ENCODE measurements around the gene INHA. TPM values are rescaled to one million over a fixed set of nuclear protein-coding genes. Genes with fewer than 3 reads are reported as not detected.

The INHA gene
- total RNA-seq, 2 experiments from 2014 or later = not detected

GRCh38 chr2:219561179-219562048 is 10.7 kb upstream of the INHA start:
- intact Hi-C loops (cut with micrococcal nuclease) = no loop called here
- TF ChIP-seq CTCF (IDR thresholded peaks at IDR 0.05) = no peak
- Mint-ChIP-seq H3K4me3 (no peak overlapping the region), H3K27ac (no peak overlapping the region), H3K9me3 (no peaks in the 10 kb centered on the region), H3K36me3 (ENCODE audit: low read depth) (no peaks in the 10 kb centered on the region), H3K27me3 (peaks cover 8% of the 10 kb centered on the region), H3K4me1 (ENCODE audit: low read depth) (no peaks in the 10 kb centered on the region)
- ATAC-seq = no peak
- ChIA-PET CTCF (interaction anchor here (0.7 to 2.7 kb wide), 24 partner anchors 8 to 173 kb away, joined by 3 to 26 read pairs (median 6); partner anchors contain the start of genes CHPF, DNPEP, INHA and OBSL1), POLR2A (no interaction called here)
- DNase-seq = no peak

- DNase-seq = no peak
- intact Hi-C loops (cut with micrococcal nuclease) = no loop called here
- H3K27me3 Mint-ChIP-seq = peaks cover 8% of the 10 kb centered on the region
Observed at GRCh38 chr2:219562049-219563020, 9.8 kb upstream of the INHA start.

DNA sequence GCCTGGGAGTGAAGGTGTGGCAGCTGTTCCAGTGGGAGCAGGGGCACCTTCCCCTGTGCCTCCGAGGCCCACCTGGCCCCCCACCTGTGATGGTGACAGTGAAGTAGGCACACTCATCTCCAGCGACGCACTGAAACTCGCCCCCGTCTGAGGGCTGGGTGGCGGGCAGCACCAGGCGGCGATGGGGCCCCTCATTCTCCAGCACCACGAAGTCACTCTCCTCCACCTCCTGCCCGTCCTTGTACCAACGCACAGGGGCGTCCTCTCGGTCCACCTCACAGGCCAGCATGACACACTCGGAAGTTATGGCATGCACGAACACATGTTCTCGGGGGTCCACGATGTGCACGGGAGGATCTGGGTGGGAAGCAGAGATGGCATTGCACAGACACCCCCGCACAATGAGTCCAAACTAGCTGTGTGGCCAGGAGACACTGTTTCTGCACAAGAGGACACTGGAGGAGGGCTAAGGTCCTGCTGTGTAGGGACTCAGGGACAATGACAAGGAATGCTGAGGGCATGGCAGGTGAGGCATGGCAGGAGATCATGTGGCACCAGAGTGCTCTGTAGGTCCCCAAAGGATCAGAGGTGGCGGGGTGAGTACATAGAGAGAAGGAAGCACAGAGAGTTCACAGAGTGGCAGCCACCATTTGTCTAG is 8.7 kb upstream of the INHA start:
- no peak for TF ChIP-seq CTCF (IDR thresholded peaks at IDR 0.05)
- intact Hi-C loops (cut with micrococcal nuclease) = no loop called here
- Mint-ChIP-seq H3K27ac (no peak overlapping the region), H3K4me3 (no peak overlapping the region), H3K27me3 (peaks cover 12% of the 10 kb centered on the region), H3K9me3 (no peaks in the 10 kb centered on the region), H3K36me3 (ENCODE audit: low read depth) (no peaks in the 10 kb centered on the region), H3K4me1 (ENCODE audit: low read depth) (no peaks in the 10 kb centered on the region)
- ATAC-seq = no peak
- CTCF ChIA-PET = interaction anchor here (1.0 to 2.0 kb wide), 2 partner anchors 21 to 79 kb away, joined by 3 to 4 read pairs; no protein-coding TSS in a partner anchor
- no peak for DNase-seq
- POLR2A ChIA-PET = no interaction called here

More at GRCh38 chr2:219562049-219563020, 9.8 kb upstream of the INHA start:
- no peaks in the 10 kb centered on the region for H3K36me3 Mint-ChIP-seq (ENCODE audit: low read depth)
- no peak for ATAC-seq
- ChIA-PET POLR2A (no interaction called here), CTCF (interaction anchor here (0.8 to 1.6 kb wide), 4 partner anchors 13 to 80 kb away, joined by 3 to 6 read pairs (median 4); no protein-coding TSS in a partner anchor)
- H3K27ac Mint-ChIP-seq = no peak overlapping the region
- TF ChIP-seq CTCF (IDR thresholded peaks at IDR 0.05) = no peak
- no peaks in the 10 kb centered on the region for H3K4me1 Mint-ChIP-seq (ENCODE audit: low read depth)
- no peak overlapping the region for H3K4me3 Mint-ChIP-seq
- H3K9me3 Mint-ChIP-seq = no peaks in the 10 kb centered on the region

GRCh38 chr2:219565130-219566080 is 6.7 kb upstream of the INHA start:
- Mint-ChIP-seq H3K4me3 (no peak overlapping the region), H3K9me3 (no peaks in the 10 kb centered on the region), H3K36me3 (ENCODE audit: low read depth) (no peaks in the 10 kb centered on the region), H3K27ac (no peak overlapping the region), H3K27me3 (peaks cover 25% of the 10 kb centered on the region), H3K4me1 (ENCODE audit: low read depth) (no peaks in the 10 kb centered on the region)
- POLR2A ChIA-PET = no interaction called here
- TF ChIP-seq CTCF (IDR thresholded peaks at IDR 0.05) = no peak
- DNase-seq (no peak), ATAC-seq (no peak)
- intact Hi-C loops (cut with micrococcal nuclease) = no loop called here
- CTCF ChIA-PET = interaction anchor here (2.0 kb wide), 1 partner anchor 23 kb away, joined by 4 read pairs; no protein-coding TSS in a partner anchor
